ENCODE data around the gene GALNT10.
"Not testable (repeated sequence)": the region's sequence is repeated elsewhere in the genome, so short reads cannot be mapped to it uniquely, and the experiment has no call there.

Gene GALNT10

GRCh38 chr5:154190595-154191304 is at the start of gene GALNT10:
Gene GALNT10, plus strand, starts transcription at chr5:154190733. Its CDS starts 134 bp downstream, at chr5:154190867.
- Histone ChIP-seq H3K9me3 (replicated peaks in 1 of 11) (no peaks in the 10 kb centered on the region), H3K4me2 (peak within 1 kb of the TSS; percentile 80 to 97 (median 90)), H4K20me1 (peaks cover 0 to 48% (median 13%) of the 10 kb centered on the region in 11 experiments; a peak in 11 of 22 replicates), H3K36me3 (peaks cover 0 to 18% (median 0%) of the 10 kb centered on the region in 11 experiments; a peak in 4 of 22 replicates), H3K4me1 (peaks cover 16 to 28% (median 22%) of the 10 kb centered on the region in 10 experiments), H3K27ac (peak within 1 kb of the TSS; percentile 90 to 98 (median 94)), H3K27me3 (peaks cover 10 to 16% (median 14%) of the 10 kb centered on the region in 11 experiments), H3K4me3 (peak within 1 kb of the TSS; percentile 79 to 90 (median 87)), H3K9ac (peak within 1 kb of the TSS; percentile 89 to 99 (median 94))
- TF ChIP-seq Cebpa-rat (IDR thresholded peaks at IDR 0.05) = no peak

GRCh38 chr5:154141745-154142221 is 48.8 kb upstream of the GALNT10 start:
- TF ChIP-seq Cebpa-rat (IDR thresholded peaks at IDR 0.05) = no peak
- Histone ChIP-seq H3K9ac (no peak overlapping the region), H3K36me3 (no peaks in the 10 kb centered on the region)

GRCh38 chr5:154143211-154143641 is 47.3 kb upstream of the GALNT10 start:
- H3K4me3 ChIP-seq = no peak overlapping the region
- no peaks in the 10 kb centered on the region for H3K36me3 ChIP-seq
- H3K27me3 ChIP-seq = no peaks in the 10 kb centered on the region
- no peak overlapping the region for H3K9ac ChIP-seq
- peaks cover 0 to 5% (median 0%) of the 10 kb centered on the region in 10 experiments; a peak in 3 of 20 replicates for H3K4me1 ChIP-seq
- H3K27ac ChIP-seq = no peak overlapping the region
- H3K9me3 ChIP-seq (replicated peaks in 1 of 11) = no peaks in the 10 kb centered on the region
- no peaks in the 10 kb centered on the region for H4K20me1 ChIP-seq
- TF ChIP-seq Cebpa-rat (IDR thresholded peaks at IDR 0.05) = no peak
- H3K4me2 ChIP-seq = no peak overlapping the region

More at GRCh38 chr5:154141745-154142221, 48.8 kb upstream of the GALNT10 start:
- no peaks in the 10 kb centered on the region for H3K27me3 ChIP-seq
- H3K4me1 ChIP-seq = peaks cover 0 to 5% (median 0%) of the 10 kb centered on the region in 10 experiments; a peak in 3 of 20 replicates
- H4K20me1 ChIP-seq = no peaks in the 10 kb centered on the region
- no peak overlapping the region for H3K27ac ChIP-seq
- H3K4me2 ChIP-seq = no peak overlapping the region
- H3K4me3 ChIP-seq = no peak overlapping the region
- no peaks in the 10 kb centered on the region for H3K9me3 ChIP-seq (replicated peaks in 1 of 11)

DNA sequence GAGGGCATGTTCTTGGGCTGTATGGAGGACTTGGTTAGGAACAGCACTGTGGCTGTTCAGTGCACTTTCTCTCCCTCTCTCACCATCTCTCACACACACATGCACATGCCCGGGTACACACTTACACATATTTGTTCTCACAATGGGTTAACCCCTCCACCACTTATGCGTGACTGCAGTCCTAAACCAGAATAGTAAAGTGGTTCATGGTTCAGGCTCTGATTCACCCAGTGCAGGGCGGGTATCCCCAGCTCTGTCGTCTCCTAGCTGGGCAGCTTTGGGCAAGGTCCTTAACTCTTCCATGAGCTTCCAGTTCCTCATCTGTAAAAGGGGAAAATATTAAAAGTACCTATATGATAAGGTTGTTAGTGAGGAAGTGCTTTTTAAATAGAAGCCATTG is 45.3 kb upstream of the GALNT10 start:
- no peaks in the 10 kb centered on the region for H3K27me3 ChIP-seq
- no peak overlapping the region for H3K4me3 ChIP-seq
- no peak for TF ChIP-seq Cebpa-rat (IDR thresholded peaks at IDR 0.05)
- H3K9me3 ChIP-seq (replicated peaks in 1 of 11) = no peaks in the 10 kb centered on the region
- no peaks in the 10 kb centered on the region for H3K36me3 ChIP-seq
- no peaks in the 10 kb centered on the region for H4K20me1 ChIP-seq
- peaks cover 0 to 5% (median 0%) of the 10 kb centered on the region in 10 experiments; a peak in 3 of 20 replicates for H3K4me1 ChIP-seq
- no peak overlapping the region for H3K27ac ChIP-seq
- H3K9ac ChIP-seq = no peak overlapping the region
- no peak overlapping the region for H3K4me2 ChIP-seq

DNA sequence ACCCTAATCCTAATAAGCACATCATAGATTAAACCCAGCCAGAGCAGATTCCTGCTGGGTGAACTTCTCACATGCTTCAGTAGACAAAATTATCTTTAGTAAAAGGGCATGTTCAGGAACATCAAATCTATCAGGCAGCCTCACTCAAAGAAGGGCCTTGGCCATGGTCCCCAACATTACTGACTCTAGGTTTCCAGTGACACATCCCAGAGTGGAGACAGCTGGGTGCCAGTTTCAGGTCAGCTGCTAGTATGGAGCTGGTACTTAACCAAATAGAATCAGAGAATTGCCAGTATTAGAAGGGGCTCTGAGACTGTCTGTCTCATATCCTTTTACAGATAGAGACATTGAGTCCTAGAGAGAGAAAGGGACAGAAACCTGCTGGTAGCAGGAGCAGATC is 44.1 kb upstream of the GALNT10 start:
- no peaks in the 10 kb centered on the region for H3K36me3 ChIP-seq
- H3K4me2 ChIP-seq = no peak overlapping the region
- H3K4me3 ChIP-seq = no peak overlapping the region
- no peaks in the 10 kb centered on the region for H3K27me3 ChIP-seq
- peaks cover 0 to 5% (median 0%) of the 10 kb centered on the region in 10 experiments; a peak in 3 of 20 replicates for H3K4me1 ChIP-seq
- no peak overlapping the region for H3K9ac ChIP-seq
- no peaks in the 10 kb centered on the region for H3K9me3 ChIP-seq (replicated peaks in 1 of 11)
- H4K20me1 ChIP-seq = no peaks in the 10 kb centered on the region
- no peak overlapping the region for H3K27ac ChIP-seq
- no peak for TF ChIP-seq Cebpa-rat (IDR thresholded peaks at IDR 0.05)

DNA sequence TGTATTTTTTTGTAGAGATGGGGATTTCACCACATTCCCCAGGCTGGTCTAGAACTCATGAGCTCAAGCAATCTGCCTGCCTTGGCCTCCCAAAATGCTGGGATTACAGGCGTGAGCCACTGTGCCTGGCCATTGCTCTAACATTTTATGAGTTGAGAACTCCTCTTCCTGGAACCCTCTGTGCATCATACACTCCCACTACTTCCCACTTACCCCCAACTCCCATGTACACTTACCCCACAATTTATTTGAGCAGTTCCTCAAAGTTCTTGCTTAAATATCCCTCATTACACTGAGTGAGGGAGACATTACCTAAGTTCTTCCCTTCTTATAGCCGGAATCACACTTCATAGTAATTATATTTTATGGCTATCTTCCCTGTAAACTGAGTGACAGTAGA is 42.9 kb upstream of the GALNT10 start:
- no peaks in the 10 kb centered on the region for H3K9me3 ChIP-seq (replicated peaks in 1 of 11)
- no peak overlapping the region for H3K27ac ChIP-seq
- H3K9ac ChIP-seq = no peak overlapping the region
- no peaks in the 10 kb centered on the region for H3K27me3 ChIP-seq
- H3K4me3 ChIP-seq = no peak overlapping the region
- H3K4me2 ChIP-seq = no peak overlapping the region
- H3K36me3 ChIP-seq = no peaks in the 10 kb centered on the region
- H4K20me1 ChIP-seq = no peaks in the 10 kb centered on the region
- H3K4me1 ChIP-seq = peaks cover 0 to 5% (median 0%) of the 10 kb centered on the region in 10 experiments; a peak in 3 of 20 replicates
- no peak for TF ChIP-seq Cebpa-rat (IDR thresholded peaks at IDR 0.05)

GRCh38 chr5:154150471-154150870 is 40.1 kb upstream of the GALNT10 start:
- H3K4me1 ChIP-seq; H3K9me3 ChIP-seq (replicated peaks in 1 of 11); H3K27ac ChIP-seq: not testable (repeated sequence)

DNA sequence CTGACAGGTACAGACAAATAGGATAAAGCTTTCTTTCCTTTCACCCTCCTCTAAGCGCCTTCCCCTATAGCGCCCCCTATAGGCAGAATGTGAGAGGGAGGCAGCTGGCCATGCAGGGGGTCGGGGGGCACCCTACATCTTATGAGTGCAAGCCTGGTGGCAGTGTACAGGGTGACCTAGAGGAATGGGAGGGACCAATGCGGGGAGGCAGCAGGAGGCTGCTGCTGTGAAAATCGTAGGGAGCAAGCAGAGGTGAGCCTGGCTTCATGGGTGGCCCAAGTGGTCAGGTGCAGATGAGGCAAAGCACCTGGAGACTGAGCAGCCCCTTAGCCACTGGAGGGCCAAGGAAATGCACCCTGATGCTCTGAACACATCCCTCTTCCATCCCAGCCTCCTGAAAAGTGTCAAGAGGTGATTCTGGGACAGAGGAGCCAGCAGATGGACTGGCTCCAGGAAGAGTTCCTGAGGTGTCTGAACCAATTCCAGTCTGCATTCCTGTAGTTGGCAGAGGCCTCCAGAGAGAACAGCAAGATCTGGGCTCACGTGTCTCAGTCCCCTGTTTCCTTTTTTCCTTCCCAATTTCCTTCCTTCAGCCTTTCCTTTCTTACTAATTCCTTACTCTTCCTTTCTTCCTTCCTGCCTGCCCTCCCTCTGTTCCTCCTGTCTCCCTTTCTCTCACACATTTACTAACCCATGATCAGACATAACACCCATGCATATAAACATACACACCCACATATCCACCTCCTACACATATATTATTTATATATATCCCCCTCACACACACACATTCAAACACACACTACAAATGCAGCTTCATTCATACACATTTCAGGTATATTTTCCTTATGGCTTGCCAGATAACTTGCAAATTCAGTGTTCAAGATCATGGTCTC is 32.8 kb upstream of the GALNT10 start:
- Histone ChIP-seq H3K27me3 (no peaks in the 10 kb centered on the region), H3K27ac (no peak overlapping the region), H3K9ac (no peak overlapping the region), H4K20me1 (no peaks in the 10 kb centered on the region), H3K9me3 (replicated peaks in 1 of 11) (no peaks in the 10 kb centered on the region), H3K4me3 (no peak overlapping the region), H3K36me3 (no peaks in the 10 kb centered on the region), H3K4me2 (no peak overlapping the region), H3K4me1 (no peaks in the 10 kb centered on the region)
- no peak for TF ChIP-seq Cebpa-rat (IDR thresholded peaks at IDR 0.05)

More at GRCh38 chr5:154150471-154150870, 40.1 kb upstream of the GALNT10 start:
- H3K27me3 ChIP-seq, H3K9ac ChIP-seq, H4K20me1 ChIP-seq, H3K36me3 ChIP-seq, H3K4me2 ChIP-seq, H3K4me3 ChIP-seq: not testable (repeated sequence)

GRCh38 chr5:154158379-154158737 is 32.2 kb upstream of the GALNT10 start:
- no peak overlapping the region for H3K4me3 ChIP-seq
- H3K4me2 ChIP-seq = no peak overlapping the region
- no peak for TF ChIP-seq Cebpa-rat (IDR thresholded peaks at IDR 0.05)
- H3K36me3 ChIP-seq = no peaks in the 10 kb centered on the region
- no peak overlapping the region for H3K27ac ChIP-seq
- H4K20me1 ChIP-seq = no peaks in the 10 kb centered on the region
- no peaks in the 10 kb centered on the region for H3K4me1 ChIP-seq
- H3K27me3 ChIP-seq = no peaks in the 10 kb centered on the region
- H3K9me3 ChIP-seq (replicated peaks in 1 of 11) = no peaks in the 10 kb centered on the region
- H3K9ac ChIP-seq = no peak overlapping the region
